Lower leg skin (tissue), 3 donors: Measurements from ENCODE around the gene LDLRAP1.

Experiments
- CTCF ChIP-seq, 3 donors: fragments of 450-650 bp; IDR thresholded peaks; one replicate each; pipeline ENCODE4 v1.5.1; 2016; ENCODE audit warnings: antibody characterized with exemption in 3 of 3, mild to moderate bottlenecking in 3 of 3, moderate library complexity in 2 of 3
- POLR2A ChIP-seq, 2 donors: fragments of 450-650 bp; IDR thresholded peaks; one replicate each; pipeline ENCODE4 v1.6.1; 2016 to 2017; ENCODE audit warnings: antibody characterized with exemption in 2 of 2, mild to moderate bottlenecking in 1 of 2, moderate library complexity in 1 of 2

GRCh38 chr1:25501235-25502058, 42.0 kb upstream of the LDLRAP1 start:
- TF ChIP-seq CTCF (IDR thresholded peaks at IDR 0.05): no peak
- TF ChIP-seq POLR2A (IDR thresholded peaks at IDR 0.05): no peak
